Panc1 (cell line): ENCODE data around the gene PAX2. TPM values are rescaled to one million over a fixed set of nuclear protein-coding genes. Genes with fewer than 3 reads are reported as not detected.

ENCODE experiments used
- ATAC-seq: fragments of 200-7000 bp; cut with Tn5 transposase; 2 replicates; pipeline ENCODE4 v1.9.1; 2020; ENCODE audit warnings: mild to moderate bottlenecking, moderate library complexity
- BruUV-seq: library from RNA; stranded (reverse); fragments of 400-500 nt; replicated peaks from 2 replicates; lab custom pipeline; 2021; lab: Mats Ljungman, UMichigan
- CTCF ChIA-PET: fragments of 300-600 bp; sonication (Branson Sonifier 250); formaldehyde crosslinking; loops from one replicate; lab custom pipeline; 2022; ENCODE audit warnings: antibody characterized with exemption; lab: Charles Lee
- POLR2A ChIA-PET: fragments of 300-600 bp; sonication (Branson Sonifier 250); formaldehyde crosslinking; loops from one replicate; lab custom pipeline; 2022; ENCODE audit warnings: antibody characterized with exemption; lab: Charles Lee
- DNase-seq: peaks from one replicate; pipeline ENCODE4 v3.0.0-alpha.2; 2010; ENCODE audit warnings: low read depth, low spot score
- H3K27ac ChIP-seq: 2 replicates; pipeline ENCODE4 v1.5.1; 2011; ENCODE audit warnings: mild to moderate bottlenecking, low read length, inconsistent platforms
- H3K27me3 ChIP-seq: fragments of 200-500 bp; sonication (Bioruptor generic); 2 replicates; pipeline ENCODE4 v1.6.0; 2014; ENCODE audit warnings: low read length, inconsistent platforms; ENCODE audit not compliant: control insufficient read depth, insufficient read depth
- H3K36me3 ChIP-seq: fragments of 200-500 bp; sonication (Bioruptor generic); 2 replicates; pipeline ENCODE4 v1.5.1; 2014; ENCODE audit warnings: inconsistent platforms, mild to moderate bottlenecking, low read length, moderate library complexity; ENCODE audit not compliant: control insufficient read depth, insufficient read depth
- H3K4me1 ChIP-seq: 2 replicates; pipeline ENCODE4 v1.5.1; 2011; ENCODE audit warnings: inconsistent platforms, mild to moderate bottlenecking, low read length, moderate library complexity; ENCODE audit not compliant: control insufficient read depth, insufficient read depth
- H3K4me3 ChIP-seq, 2 experiments: 2 replicates each; pipeline ENCODE4 v1.5.1; 2011 to 2012; ENCODE audit warnings: low read depth in 2 of 2, low read length in 2 of 2, mild to moderate bottlenecking in 2 of 2, inconsistent platforms in 1 of 2, moderate library complexity in 1 of 2
- H3K9me3 ChIP-seq: fragments of 200-500 bp; sonication (Bioruptor generic); 2 replicates; pipeline ENCODE4 v1.5.1; 2014; ENCODE audit warnings: low read depth, mild to moderate bottlenecking, inconsistent platforms, low read length, moderate library complexity; ENCODE audit not compliant: control insufficient read depth, insufficient read depth
- POLR2AphosphoS5 ChIP-seq: IDR thresholded peaks from 2 replicates; pipeline ENCODE4 v1.6.1; 2012; ENCODE audit warnings: mild to moderate bottlenecking, low read depth, low read length, moderate library complexity
- SIN3A ChIP-seq: IDR thresholded peaks from 2 replicates; pipeline ENCODE4 v1.6.1; 2012; ENCODE audit warnings: low read depth, mild to moderate bottlenecking, low read length, moderate library complexity, borderline replicate concordance; ENCODE audit not compliant: insufficient read depth
- TCF7L2 ChIP-seq: IDR thresholded peaks from 2 replicates; pipeline ENCODE4 v1.6.1; 2011; ENCODE audit warnings: mild to moderate bottlenecking, low read depth, low read length, inconsistent platforms
- in situ Hi-C: cut with HindIII; loops from 2 replicates; pipeline ENCODE4 v1.10.0; 2016; ENCODE audit warnings: low sequenced_read_pairs, low pct_unique_long_range_greater_than_20kb
- intact Hi-C: fragments of 100-400 bp; cut with micrococcal nuclease; formaldehyde crosslinking; loops from one replicate; pipeline ENCODE4 v1.10.0; 2022; ENCODE audit not compliant: unreplicated experiment
- total RNA-seq: library from RNA; stranded (reverse); gene quantifications from one replicate; pipeline ENCODE4 v1.2.1, GENCODE V29; 2021; ENCODE audit not compliant: unreplicated experiment
- TF ChIP-seq, protein P1 (sequence below), 2 experiments: IDR thresholded peaks; 2 replicates each; pipeline ENCODE4 v1.6.1; 2011 to 2012; ENCODE audit warnings: low read depth in 2 of 2, control low read depth in 1 of 2, low read length in 1 of 2, mild to moderate bottlenecking in 1 of 2, moderate library complexity in 1 of 2; ENCODE audit not compliant: insufficient read depth in 1 of 2
- TF ChIP-seq, protein P2 (sequence below): fragments of 450-650 bp; IDR thresholded peaks from 2 replicates; pipeline ENCODE4 v1.5.1; 2017; ENCODE audit warnings: mild to moderate bottlenecking

The PAX2 gene
- total RNA-seq, 1 experiment from 2014 or later: 72.3 TPM

DNA sequence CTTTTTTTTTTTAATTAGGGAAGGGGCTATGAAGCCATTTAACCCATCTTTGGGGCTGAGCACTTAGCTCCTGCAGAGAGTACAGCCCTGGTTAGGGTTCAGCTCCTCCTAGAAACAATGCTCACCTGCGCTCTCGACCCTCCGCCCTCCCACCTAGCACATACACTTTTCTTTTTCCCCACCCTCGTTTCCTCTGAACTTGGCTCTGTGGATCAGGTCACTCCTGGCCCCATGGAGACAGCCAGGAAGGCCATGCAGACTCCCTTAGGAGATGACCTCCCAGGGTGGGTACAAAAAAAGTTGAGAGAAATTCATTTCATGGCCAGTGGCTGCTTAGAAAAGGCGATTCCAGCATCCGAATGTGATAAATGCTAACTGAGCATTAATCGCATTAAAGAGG is 15.8 kb downstream of the PAX2 start:
- BruUV-seq: no TSS peak
- CTCF ChIA-PET: no interaction called here
- ATAC-seq: no peak
- no peak for TF ChIP-seq POLR2AphosphoS5
- no peak for TF ChIP-seq SIN3A
- TF ChIP-seq TCF7L2: no peak
- TF ChIP-seq, protein P1, sequence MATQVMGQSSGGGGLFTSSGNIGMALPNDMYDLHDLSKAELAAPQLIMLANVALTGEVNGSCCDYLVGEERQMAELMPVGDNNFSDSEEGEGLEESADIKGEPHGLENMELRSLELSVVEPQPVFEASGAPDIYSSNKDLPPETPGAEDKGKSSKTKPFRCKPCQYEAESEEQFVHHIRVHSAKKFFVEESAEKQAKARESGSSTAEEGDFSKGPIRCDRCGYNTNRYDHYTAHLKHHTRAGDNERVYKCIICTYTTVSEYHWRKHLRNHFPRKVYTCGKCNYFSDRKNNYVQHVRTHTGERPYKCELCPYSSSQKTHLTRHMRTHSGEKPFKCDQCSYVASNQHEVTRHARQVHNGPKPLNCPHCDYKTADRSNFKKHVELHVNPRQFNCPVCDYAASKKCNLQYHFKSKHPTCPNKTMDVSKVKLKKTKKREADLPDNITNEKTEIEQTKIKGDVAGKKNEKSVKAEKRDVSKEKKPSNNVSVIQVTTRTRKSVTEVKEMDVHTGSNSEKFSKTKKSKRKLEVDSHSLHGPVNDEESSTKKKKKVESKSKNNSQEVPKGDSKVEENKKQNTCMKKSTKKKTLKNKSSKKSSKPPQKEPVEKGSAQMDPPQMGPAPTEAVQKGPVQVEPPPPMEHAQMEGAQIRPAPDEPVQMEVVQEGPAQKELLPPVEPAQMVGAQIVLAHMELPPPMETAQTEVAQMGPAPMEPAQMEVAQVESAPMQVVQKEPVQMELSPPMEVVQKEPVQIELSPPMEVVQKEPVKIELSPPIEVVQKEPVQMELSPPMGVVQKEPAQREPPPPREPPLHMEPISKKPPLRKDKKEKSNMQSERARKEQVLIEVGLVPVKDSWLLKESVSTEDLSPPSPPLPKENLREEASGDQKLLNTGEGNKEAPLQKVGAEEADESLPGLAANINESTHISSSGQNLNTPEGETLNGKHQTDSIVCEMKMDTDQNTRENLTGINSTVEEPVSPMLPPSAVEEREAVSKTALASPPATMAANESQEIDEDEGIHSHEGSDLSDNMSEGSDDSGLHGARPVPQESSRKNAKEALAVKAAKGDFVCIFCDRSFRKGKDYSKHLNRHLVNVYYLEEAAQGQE (IDR thresholded peaks at IDR 0.05; ENCODE audit: insufficient read depth in 1 of 2, low read depth in 2 of 2, low read length in 1 of 2): no peak
- TF ChIP-seq, protein P2, sequence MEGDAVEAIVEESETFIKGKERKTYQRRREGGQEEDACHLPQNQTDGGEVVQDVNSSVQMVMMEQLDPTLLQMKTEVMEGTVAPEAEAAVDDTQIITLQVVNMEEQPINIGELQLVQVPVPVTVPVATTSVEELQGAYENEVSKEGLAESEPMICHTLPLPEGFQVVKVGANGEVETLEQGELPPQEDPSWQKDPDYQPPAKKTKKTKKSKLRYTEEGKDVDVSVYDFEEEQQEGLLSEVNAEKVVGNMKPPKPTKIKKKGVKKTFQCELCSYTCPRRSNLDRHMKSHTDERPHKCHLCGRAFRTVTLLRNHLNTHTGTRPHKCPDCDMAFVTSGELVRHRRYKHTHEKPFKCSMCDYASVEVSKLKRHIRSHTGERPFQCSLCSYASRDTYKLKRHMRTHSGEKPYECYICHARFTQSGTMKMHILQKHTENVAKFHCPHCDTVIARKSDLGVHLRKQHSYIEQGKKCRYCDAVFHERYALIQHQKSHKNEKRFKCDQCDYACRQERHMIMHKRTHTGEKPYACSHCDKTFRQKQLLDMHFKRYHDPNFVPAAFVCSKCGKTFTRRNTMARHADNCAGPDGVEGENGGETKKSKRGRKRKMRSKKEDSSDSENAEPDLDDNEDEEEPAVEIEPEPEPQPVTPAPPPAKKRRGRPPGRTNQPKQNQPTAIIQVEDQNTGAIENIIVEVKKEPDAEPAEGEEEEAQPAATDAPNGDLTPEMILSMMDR: no peak
- Histone ChIP-seq H3K9me3 (no peaks in the 10 kb centered on the region), H3K36me3 (no peaks in the 10 kb centered on the region), H3K4me3 (no peak overlapping the region), H3K4me1 (no peaks in the 10 kb centered on the region), H3K27me3 (no peaks in the 10 kb centered on the region), H3K27ac (no peak overlapping the region)
- in situ Hi-C loops (no loop called here), intact Hi-C loops (no loop called here)
- no peak for DNase-seq
- POLR2A ChIA-PET: no interaction called here

DNA sequence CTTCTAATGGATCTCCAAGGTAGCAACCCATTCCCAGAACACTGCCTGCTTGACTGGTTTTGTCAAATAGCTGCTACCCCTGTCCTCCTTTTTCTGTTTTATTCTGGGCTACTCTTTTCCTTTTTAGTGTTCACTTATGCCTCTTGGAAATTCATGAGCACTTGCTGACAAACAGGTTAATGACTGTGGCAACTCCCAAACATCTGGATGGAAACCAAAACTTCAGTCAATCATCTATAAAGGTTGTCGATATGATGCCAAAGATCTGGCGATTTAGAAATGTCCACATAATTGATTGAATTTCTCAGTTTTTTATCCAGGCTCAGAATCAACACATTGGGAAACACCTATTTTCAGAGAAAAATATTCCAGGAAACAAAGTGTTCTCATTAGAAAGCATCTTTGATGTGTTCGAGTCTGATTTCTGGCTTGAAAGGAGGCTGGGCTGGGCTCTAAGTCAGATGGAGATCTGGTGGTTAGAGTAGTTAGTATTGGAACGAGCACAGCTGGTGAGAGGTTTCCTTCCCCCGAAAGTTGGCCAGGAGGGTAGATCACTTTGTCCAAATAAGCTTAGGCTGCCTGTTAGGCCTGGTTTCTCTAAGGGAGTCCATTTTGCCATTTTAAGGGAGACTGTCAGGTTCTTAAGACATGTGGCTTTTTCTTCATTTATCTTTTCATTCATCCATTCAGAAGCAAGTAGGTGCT is 17.8 kb downstream of the PAX2 start:
- POLR2A ChIA-PET: interaction anchor here (0.6 kb wide), 1 partner anchor 20 kb away, joined by 5 read pairs; no protein-coding TSS in a partner anchor

More for the DNA sequence above, 17.8 kb downstream of the PAX2 start:
- no TSS peak for BruUV-seq
- no peak for ATAC-seq
- TF ChIP-seq, protein P2: no peak
- no peak for TF ChIP-seq SIN3A
- TF ChIP-seq, protein P1 (IDR thresholded peaks at IDR 0.05; ENCODE audit: insufficient read depth in 1 of 2, low read depth in 2 of 2, low read length in 1 of 2): no peak
- TF ChIP-seq POLR2AphosphoS5: no peak
- no peak for TF ChIP-seq TCF7L2
- Histone ChIP-seq H3K36me3 (no peaks in the 10 kb centered on the region), H3K27ac (no peak overlapping the region), H3K4me3 (no peak overlapping the region), H3K9me3 (no peaks in the 10 kb centered on the region), H3K27me3 (no peaks in the 10 kb centered on the region), H3K4me1 (peaks cover 6% of the 10 kb centered on the region)
- CTCF ChIA-PET: interaction anchor here (0.6 kb wide), 1 partner anchor 40 kb away, joined by 4 read pairs; no protein-coding TSS in a partner anchor
- DNase-seq: no peak
- intact Hi-C loops (no loop called here), in situ Hi-C loops (no loop called here)
